PC-3 (cell line): ENCODE data around the gene APC. TPM values are rescaled to one million over a fixed set of nuclear protein-coding genes. Genes with fewer than 3 reads are reported as not detected.

ENCODE experiments used
- ATAC-seq: fragments of 200-7000 bp; cut with Tn5 transposase; 2 replicates; pipeline ENCODE4 v1.9.1; 2020; ENCODE audit warnings: mild to moderate bottlenecking, moderate library complexity
- BruUV-seq: library from RNA; stranded (reverse); fragments of 400-500 nt; replicated peaks from 2 replicates; lab custom pipeline; 2021; lab: Mats Ljungman, UMichigan
- CTCF ChIA-PET: fragments of 300-600 bp; sonication (Branson Sonifier 250); formaldehyde crosslinking; loops from one replicate; lab custom pipeline; 2022; ENCODE audit warnings: antibody characterized with exemption; lab: Charles Lee
- POLR2A ChIA-PET: fragments of 300-600 bp; sonication (Branson Sonifier 250); formaldehyde crosslinking; loops from one replicate; lab custom pipeline; 2022; ENCODE audit warnings: antibody characterized with exemption; ENCODE audit not compliant: unreplicated experiment; lab: Charles Lee
- DNase-seq: peaks from one replicate; pipeline ENCODE4 v3.0.0-alpha.2; 2015
- H2AFZ ChIP-seq: fragments of 300-600 bp; sonication (generic); 2 replicates; pipeline ENCODE4 v1.6.0; 2016; ENCODE audit warnings: antibody characterized with exemption, low read length
- H3F3A ChIP-seq: fragments of 300-600 bp; sonication (generic); one replicate; pipeline ENCODE4 v1.6.0; 2017; ENCODE audit warnings: antibody characterized with exemption, low read length, control low read depth, mild to moderate bottlenecking; ENCODE audit not compliant: unreplicated experiment
- H3K27ac ChIP-seq: fragments of 300-600 bp; sonication (generic); 2 replicates; pipeline ENCODE4 v1.5.1; 2016; ENCODE audit warnings: mild to moderate bottlenecking, low read length
- H3K27me3 ChIP-seq: fragments of 300-600 bp; sonication (generic); 2 replicates; pipeline ENCODE4 v1.6.1; 2016; ENCODE audit warnings: low read length, mixed read lengths
- H3K36me3 ChIP-seq: fragments of 300-600 bp; sonication (generic); 2 replicates; pipeline ENCODE4 v1.6.1; 2016; ENCODE audit warnings: low read depth, mixed run types, low read length, mixed read lengths
- H3K4me1 ChIP-seq: fragments of 300-600 bp; sonication (generic); 2 replicates; pipeline ENCODE4 v1.5.1; 2016; ENCODE audit warnings: low read length; ENCODE audit not compliant: insufficient read depth
- H3K4me2 ChIP-seq: fragments of 300-600 bp; sonication (generic); 2 replicates; pipeline ENCODE4 v1.6.0; 2016; ENCODE audit warnings: low read length
- H3K4me3 ChIP-seq: fragments of 300-600 bp; sonication (generic); 2 replicates; pipeline ENCODE4 v1.5.1; 2016; ENCODE audit warnings: mild to moderate bottlenecking, low read length, mixed read lengths
- H3K79me2 ChIP-seq: fragments of 300-600 bp; sonication (generic); 2 replicates; pipeline ENCODE4 v1.6.1; 2017; ENCODE audit warnings: low read length, mixed read lengths
- H3K9ac ChIP-seq: fragments of 300-600 bp; sonication (generic); 2 replicates; pipeline ENCODE4 v1.6.0; 2016; ENCODE audit warnings: mild to moderate bottlenecking, low read length
- H3K9me2 ChIP-seq: fragments of 300-600 bp; sonication (generic); replicated peaks from 2 replicates; pipeline ENCODE4 v1.6.1; 2016; ENCODE audit warnings: mixed run types, low read length, mixed read lengths
- H3K9me3 ChIP-seq: fragments of 300-600 bp; sonication (generic); 2 replicates; pipeline ENCODE4 v1.6.1; 2016; ENCODE audit warnings: low read length, mixed read lengths
- H4K20me1 ChIP-seq: fragments of 300-600 bp; sonication (generic); 2 replicates; pipeline ENCODE4 v1.6.1; 2016; ENCODE audit warnings: low read length, mixed read lengths
- CTCF ChIP-seq: fragments of 300-600 bp; sonication (generic); conservative IDR thresholded peaks from 2 replicates; pipeline ENCODE4 v1.5.1; 2017; ENCODE audit warnings: antibody characterized with exemption, low read depth, mild to moderate bottlenecking, low read length
- EZH2 ChIP-seq: fragments of 300-600 bp; sonication (generic); IDR thresholded peaks from one replicate; pipeline ENCODE4 v1.6.1; 2017; ENCODE audit warnings: antibody characterized with exemption, mild to moderate bottlenecking, low read length; ENCODE audit not compliant: unreplicated experiment
- EZH2phosphoT487 ChIP-seq: fragments of 300-600 bp; sonication (generic); IDR thresholded peaks from 2 replicates; pipeline ENCODE4 v1.6.1; 2018; ENCODE audit warnings: mild to moderate bottlenecking, antibody characterized with exemption, low read length, borderline replicate concordance
- intact Hi-C: fragments of 100-400 bp; cut with micrococcal nuclease; formaldehyde crosslinking; loops from 2 replicates; pipeline ENCODE4 v1.9.0; 2023
- total RNA-seq: library from RNA; depleted of rRNA; stranded (reverse); fragments of >200 nt; gene quantifications from 2 replicates; pipeline ENCODE4 v1.2.3, GENCODE V29; 2014

Gene APC
- total RNA-seq, 1 experiment from 2014 or later, result 31.7 TPM

- H3F3A ChIP-seq, result no peaks in the 10 kb centered on the region
- peaks cover 13% of the 10 kb centered on the region for H3K4me1 ChIP-seq
- H2AFZ ChIP-seq, result peak overlapping the region; percentile 96
- TF ChIP-seq EZH2phosphoT487 (no peak), CTCF (no peak), EZH2 (no peak)
- no peaks in the 10 kb centered on the region for H3K36me3 ChIP-seq
- no peak for ATAC-seq
- no peaks in the 10 kb centered on the region for H3K9me3 ChIP-seq
- no peak for DNase-seq
- H3K9ac ChIP-seq, result peak overlapping the region; percentile 93; the same call in 1 of the 2 replicates
- no peaks in the 10 kb centered on the region for H3K9me2 ChIP-seq
- H3K4me2 ChIP-seq, result peak overlapping the region; percentile 79
- H3K27me3 ChIP-seq, result no peaks in the 10 kb centered on the region
- intact Hi-C loops, result loop anchor here (2.0 kb wide), 2 partner anchors 28 to 50 kb away; no protein-coding TSS in a partner anchor
- no TSS peak for BruUV-seq
- H3K79me2 ChIP-seq, result peaks cover 41% of the 10 kb centered on the region
- ChIA-PET POLR2A (no interaction called here), CTCF (no interaction called here)
- H3K4me3 ChIP-seq, result peak overlapping the region; percentile 99
- H3K27ac ChIP-seq, result no peak overlapping the region
- H4K20me1 ChIP-seq, result no peaks in the 10 kb centered on the region
These were observed 31.2 kb upstream of the APC start for GRCh38 chr5:112706446-112707016.

GRCh38 chr5:112707187-112708102 is 30.2 kb upstream of the APC start:
- Histone ChIP-seq H3K9me3 (no peaks in the 10 kb centered on the region), H4K20me1 (no peaks in the 10 kb centered on the region), H3K36me3 (no peaks in the 10 kb centered on the region), H3K4me3 (peak overlapping the region; percentile 99), H3F3A (no peaks in the 10 kb centered on the region), H3K79me2 (peaks cover 50% of the 10 kb centered on the region), H3K9ac (peak overlapping the region; percentile 93), H3K4me1 (peaks cover 13% of the 10 kb centered on the region), H3K4me2 (peak overlapping the region; percentile 97), H3K27me3 (no peaks in the 10 kb centered on the region), H2AFZ (peak overlapping the region; percentile 98), H3K27ac (peak overlapping the region; percentile 78), H3K9me2 (no peaks in the 10 kb centered on the region)
- POLR2A ChIA-PET, result interaction anchor here (0.6 kb wide), 1 partner anchor 41 kb away, joined by 3 read pairs; no protein-coding TSS in a partner anchor
- BruUV-seq, result no TSS peak
- CTCF ChIA-PET, result no interaction called here
- DNase-seq (peak; percentile 94), ATAC-seq (peak; percentile 91)
- intact Hi-C loops, result loop anchor here (2.0 kb wide), 2 partner anchors 27 to 49 kb away; no protein-coding TSS in a partner anchor
- no peak for TF ChIP-seq CTCF
- TF ChIP-seq EZH2, result no peak
- TF ChIP-seq EZH2phosphoT487, result no peak
